Stimulated activated CD4-positive, alpha-beta T cell treated with anti-CD3 and anti-CD28 coated beads, Interleukin-2, amount 100 ng/mL, for 24 hours (primary cell): Measurements from ENCODE around the gene NTRK2.

Experiments
- DNase-seq, 2 donors: peaks; one replicate each; pipeline ENCODE4 v3.0.0-alpha.2; 2020

NTRK2 gene

GRCh38 chr9:84686068-84686467, 16.5 kb downstream of the NTRK2 start:
- no peak for DNase-seq

GRCh38 chr9:84688956-84689355, 19.4 kb downstream of the NTRK2 start:
- DNase-seq = no peak

- DNase-seq = no peak
These were observed 22.1 kb downstream of the NTRK2 start for GRCh38 chr9:84691634-84692033.

GRCh38 chr9:84694248-84694647, 24.7 kb downstream of the NTRK2 start:
- DNase-seq = no peak

- no peak for DNase-seq
These were observed 27.5 kb downstream of the NTRK2 start for GRCh38 chr9:84697042-84697441.

- peak; percentile 46 to 60 for DNase-seq
These were observed 28.1 kb downstream of the NTRK2 start for GRCh38 chr9:84697509-84698114.

- no peak for DNase-seq
These were observed 28.8 kb downstream of the NTRK2 start for GRCh38 chr9:84698323-84698722.

- DNase-seq = no peak
These were observed 30.5 kb downstream of the NTRK2 start for GRCh38 chr9:84699984-84700383.

- DNase-seq = no peak
These were observed 32.3 kb downstream of the NTRK2 start for GRCh38 chr9:84701801-84702200.

GRCh38 chr9:84702471-84702870, 32.9 kb downstream of the NTRK2 start:
- DNase-seq = no peak

- DNase-seq = no peak
These were observed 34.3 kb downstream of the NTRK2 start for GRCh38 chr9:84703793-84704192.

GRCh38 chr9:84705128-84705527, 35.6 kb downstream of the NTRK2 start:
- DNase-seq = no peak

GRCh38 chr9:84708400-84708799, 38.9 kb downstream of the NTRK2 start:
- no peak for DNase-seq

- no peak for DNase-seq
These were observed 39.5 kb downstream of the NTRK2 start for GRCh38 chr9:84709056-84709455.

GRCh38 chr9:84710701-84711397, 41.3 kb downstream of the NTRK2 start:
- DNase-seq = no peak

GRCh38 chr9:84711398-84711777, 41.9 kb downstream of the NTRK2 start:
- no peak for DNase-seq

GRCh38 chr9:84711936-84712335, 42.4 kb downstream of the NTRK2 start:
- no peak for DNase-seq

GRCh38 chr9:84716217-84716616, 46.7 kb downstream of the NTRK2 start:
- no peak for DNase-seq

GRCh38 chr9:84718476-84718875, 48.9 kb downstream of the NTRK2 start:
- DNase-seq = no peak

GRCh38 chr9:84722388-84722989, 53.0 kb downstream of the NTRK2 start:
- DNase-seq = no peak

- no peak for DNase-seq
These were observed 53.9 kb downstream of the NTRK2 start for GRCh38 chr9:84723426-84723825.

- no peak for DNase-seq
These were observed 62.2 kb downstream of the NTRK2 start for GRCh38 chr9:84731696-84732095.

GRCh38 chr9:84736081-84736480, 66.6 kb downstream of the NTRK2 start:
- DNase-seq = no peak

GRCh38 chr9:84736536-84736935, 67.0 kb downstream of the NTRK2 start:
- no peak for DNase-seq

- DNase-seq = no peak
These were observed 68.8 kb downstream of the NTRK2 start for GRCh38 chr9:84738353-84738752.
